ENCODE results near the gene KPNA6. TPM values are rescaled to one million over a fixed set of nuclear protein-coding genes. Genes with fewer than 3 reads are reported as not detected.

The KPNA6 gene
- polyA plus RNA-seq, 4 donors, result 28.3 to 39.6 (median 33.9) TPM

- no peak for DNase-seq (ENCODE audit: low read depth in 4 of 4, low spot score in 3 of 4)
Measured at GRCh38 chr1:32208891-32209328, 101.1 kb downstream of the KPNA6 start, which contains the start of gene DCDC2B. TSS of gene DCDC2B (plus strand) at chr1:32209089. CDS start at chr1:32209094, 5 bp downstream.

GRCh38 chr1:32215629-32216480 is 108.0 kb downstream of the KPNA6 start:
- DNase-seq (ENCODE audit: low read depth in 4 of 4, low spot score in 3 of 4), result no peak

- no peak for DNase-seq (ENCODE audit: low read depth in 4 of 4, low spot score in 3 of 4)
Measured at GRCh38 chr1:32216566-32216965, 108.7 kb downstream of the KPNA6 start.

GRCh38 chr1:32219022-32219421 is 111.2 kb downstream of the KPNA6 start:
- no peak for DNase-seq (ENCODE audit: low read depth in 4 of 4, low spot score in 3 of 4)

- no peak for DNase-seq (ENCODE audit: low read depth in 4 of 4, low spot score in 3 of 4)
Measured at GRCh38 chr1:32220746-32221580, 113.1 kb downstream of the KPNA6 start.

- no peak for DNase-seq (ENCODE audit: low read depth in 4 of 4, low spot score in 3 of 4)
Measured at GRCh38 chr1:32221581-32221979, 113.7 kb downstream of the KPNA6 start.

- DNase-seq (ENCODE audit: low read depth in 4 of 4, low spot score in 3 of 4), result peak in 3 of 4 donors; percentile 80 to 91 (median 90)
Measured at GRCh38 chr1:32221980-32222755, 114.3 kb downstream of the KPNA6 start, which contains the start of the genes EIF3I and TMEM234. TSS of gene EIF3I (plus strand) at chr1:32222407. CDS start at chr1:32222442, 35 bp downstream. TSS of gene TMEM234 (minus strand) at chr1:32222353. CDS start at chr1:32222322, 31 bp downstream.

- no peak for DNase-seq (ENCODE audit: low read depth in 4 of 4, low spot score in 3 of 4)
Measured at GRCh38 chr1:32223683-32224082, 115.8 kb downstream of the KPNA6 start.

GRCh38 chr1:32224285-32224684 is 116.4 kb downstream of the KPNA6 start:
- no peak for DNase-seq (ENCODE audit: low read depth in 4 of 4, low spot score in 3 of 4)

Other genes starting within 250 kb of the KPNA6 start
- 100 to 1,000 TPM; 195 to 284 (median 263) TPM for gene PTP4A2, start 169.7 kb upstream of the KPNA6 start, polyA plus RNA-seq (ENCODE audit: insufficient read length in 4 of 4)
- gene KHDRBS1, start 94.2 kb upstream of the KPNA6 start, polyA plus RNA-seq (ENCODE audit: insufficient read length in 4 of 4), result 100 to 1,000 TPM; 234 to 302 (median 251) TPM
- 10 to 100 TPM; 17.9 to 25.0 (median 21.3) TPM for gene TMEM39B, start 35.1 kb upstream of the KPNA6 start, polyA plus RNA-seq (ENCODE audit: insufficient read length in 4 of 4)
- 10 to 100 TPM; 45.2 to 46.7 (median 45.2) TPM for gene TXLNA, start 71.6 kb downstream of the KPNA6 start, polyA plus RNA-seq (ENCODE audit: insufficient read length in 4 of 4)
- 10 to 100 TPM; 21.1 to 29.0 (median 25.1) TPM for gene CCDC28B, start 92.5 kb downstream of the KPNA6 start, polyA plus RNA-seq (ENCODE audit: insufficient read length in 4 of 4)
- 1 to 10 TPM; 5.6 to 9.8 (median 7.3) TPM for gene IQCC, start 97.6 kb downstream of the KPNA6 start, polyA plus RNA-seq (ENCODE audit: insufficient read length in 4 of 4)
- gene DCDC2B, start 101.0 kb downstream of the KPNA6 start, polyA plus RNA-seq (ENCODE audit: insufficient read length in 4 of 4), result 1 to 10 TPM in 2 of 4 donors, under 1 TPM in 2; 0.34 to 2.0 (median 0.82) TPM
- gene TMEM234, start 114.3 kb downstream of the KPNA6 start, polyA plus RNA-seq (ENCODE audit: insufficient read length in 4 of 4), result 10 to 100 TPM; 17.1 to 30.8 (median 24.2) TPM
- 100 to 1,000 TPM; 155 to 187 (median 164) TPM for gene EIF3I, start 114.4 kb downstream of the KPNA6 start, polyA plus RNA-seq (ENCODE audit: insufficient read length in 4 of 4)
- 10 to 100 TPM in 2 of 4 donors, 1 to 10 TPM in 2; 3.8 to 12.9 (median 9.8) TPM for gene FAM167B, start 139.2 kb downstream of the KPNA6 start, polyA plus RNA-seq (ENCODE audit: insufficient read length in 4 of 4)
- 1 to 10 TPM; 1.3 to 7.4 (median 4.5) TPM for gene LCK, start 143.2 kb downstream of the KPNA6 start, polyA plus RNA-seq (ENCODE audit: insufficient read length in 4 of 4)
- gene HDAC1, start 184.0 kb downstream of the KPNA6 start, polyA plus RNA-seq (ENCODE audit: insufficient read length in 4 of 4), result 100 to 1,000 TPM in 3 of 4 donors, 10 to 100 TPM in 1; 77.5 to 201 (median 189) TPM
- 100 to 1,000 TPM; 388 to 468 (median 433) TPM for gene MARCKSL1, start 228.2 kb downstream of the KPNA6 start, polyA plus RNA-seq (ENCODE audit: insufficient read length in 4 of 4)

All from left renal pelvis (tissue), 4 donors.